Sigmoid colon (tissue), 7 donors: Measurements from ENCODE around the gene CBX7. TPM values are rescaled to one million over a fixed set of nuclear protein-coding genes. Genes with fewer than 3 reads are reported as not detected.

ENCODE experiments used
- DNase-seq: peaks from one replicate; pipeline ENCODE4 v3.0.0-alpha.2; 2019
- H3K27ac ChIP-seq, 4 donors: fragments of 200-600 bp; sonication (generic); one replicate each; pipeline ENCODE4 v1.5.1; 2016 to 2019; ENCODE audit warnings: mild to moderate bottlenecking in 1 of 4
- H3K27me3 ChIP-seq, 3 donors: fragments of 200-600 bp; sonication (generic); one replicate each; pipeline ENCODE4 v1.5.1; 2019; ENCODE audit warnings: mild to moderate bottlenecking in 1 of 3
- H3K36me3 ChIP-seq, 4 donors: fragments of 200-600 bp; sonication (generic); one replicate each; pipeline ENCODE4 v1.5.1; 2016 to 2019
- H3K4me1 ChIP-seq, 4 donors: fragments of 200-600 bp; sonication (generic); one replicate each; pipeline ENCODE4 v1.5.1; 2017 to 2019
- H3K4me3 ChIP-seq, 4 donors: fragments of 200-600 bp; sonication (generic); one replicate each; pipeline ENCODE4 v1.5.1; 2017 to 2019; ENCODE audit warnings: mild to moderate bottlenecking in 2 of 4, moderate library complexity in 1 of 4
- H3K9me3 ChIP-seq, 4 donors: fragments of 200-600 bp in 3 of 4; sonication (generic) in 3 of 4; one replicate each; pipeline versions ENCODE4 v1.5.1 to v1.6.1; 2013 to 2019
- EP300 ChIP-seq, 4 donors: sonication (generic); formaldehyde crosslinking; IDR thresholded peaks; one replicate each; pipeline ENCODE4 v1.6.1; 2017; ENCODE audit warnings: antibody characterized with exemption in 4 of 4
- POLR2A ChIP-seq, 2 donors: fragments of 450-650 bp; IDR thresholded peaks; one replicate each; pipeline ENCODE4 v1.6.1; 2016; ENCODE audit warnings: antibody characterized with exemption in 2 of 2, mild to moderate bottlenecking in 2 of 2, moderate library complexity in 2 of 2
- POLR2AphosphoS5 ChIP-seq, 4 donors: sonication (generic); formaldehyde crosslinking; IDR thresholded peaks; one replicate each; pipeline ENCODE4 v1.6.1; 2017; ENCODE audit warnings: antibody characterized with exemption in 4 of 4
- WGBS, 2 donors: extraction: QIAGEN DNeasy Blood & Tissue Kit; methylation state at CpG; one replicate each; pipeline ENCODE4 v1.1.7; 2013; 5-methylcytosine and 5-hydroxymethylcytosine counted together
- intact Hi-C: fragments of 100-400 bp; cut with DNase I; formaldehyde crosslinking; loops from one replicate; pipeline ENCODE4 v1.15.1; 2023
- polyA plus RNA-seq, 3 donors: library from polyadenylated mRNA; stranded (reverse); fragments of 200-250 nt; gene quantifications; one replicate each; pipeline ENCODE4 v1.2.3, GENCODE V29; 2013
- total RNA-seq, 4 donors: library from RNA; depleted of rRNA; stranded (reverse); fragments of >200 nt; gene quantifications; one replicate each; pipeline ENCODE4 v1.1.0, GENCODE V29; 2016
- TF ChIP-seq, protein P1 (sequence below), 4 experiments: fragments of 450-650 bp in 3 of 4; fragments of 200-600 bp in 1 of 4; IDR thresholded peaks; one replicate each; pipeline ENCODE4 v1.5.1; 2016 to 2019; ENCODE audit warnings: antibody characterized with exemption in 4 of 4, mild to moderate bottlenecking in 3 of 4, moderate library complexity in 2 of 4
- donor health status: healthy with polysubstance abuse.
- donor health status: Bipolar disorder and iron deficiency.
- donor health status: healthy.

Gene CBX7
- total and polyA plus RNA-seq, 7 donors: 10.9 to 166 (median 108) TPM

DNA sequence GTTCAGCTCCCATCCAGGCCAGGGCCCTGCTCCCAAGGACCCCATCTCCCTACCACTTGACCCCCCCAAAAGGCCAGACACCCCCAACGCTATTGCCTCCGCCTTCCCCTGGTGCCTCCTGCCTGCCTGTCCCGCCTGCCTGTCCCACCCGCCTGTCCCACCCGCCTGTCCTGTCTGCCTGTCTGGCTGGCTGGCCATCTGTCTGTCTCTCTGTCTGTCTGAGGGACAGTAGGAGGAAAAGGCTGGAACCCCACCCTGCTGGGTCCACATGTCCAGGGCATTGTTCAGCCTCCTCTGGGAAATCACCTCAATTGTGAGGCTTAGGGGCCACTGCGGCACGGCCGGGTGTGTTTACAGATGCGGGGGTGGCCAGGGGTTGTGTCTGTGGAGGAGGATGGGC is 25.3 kb upstream of the CBX7 start:
- no peak for TF ChIP-seq POLR2AphosphoS5 (IDR thresholded peaks at IDR 0.05)
- TF ChIP-seq EP300 (IDR thresholded peaks at IDR 0.05): no peak
- TF ChIP-seq, protein P1, sequence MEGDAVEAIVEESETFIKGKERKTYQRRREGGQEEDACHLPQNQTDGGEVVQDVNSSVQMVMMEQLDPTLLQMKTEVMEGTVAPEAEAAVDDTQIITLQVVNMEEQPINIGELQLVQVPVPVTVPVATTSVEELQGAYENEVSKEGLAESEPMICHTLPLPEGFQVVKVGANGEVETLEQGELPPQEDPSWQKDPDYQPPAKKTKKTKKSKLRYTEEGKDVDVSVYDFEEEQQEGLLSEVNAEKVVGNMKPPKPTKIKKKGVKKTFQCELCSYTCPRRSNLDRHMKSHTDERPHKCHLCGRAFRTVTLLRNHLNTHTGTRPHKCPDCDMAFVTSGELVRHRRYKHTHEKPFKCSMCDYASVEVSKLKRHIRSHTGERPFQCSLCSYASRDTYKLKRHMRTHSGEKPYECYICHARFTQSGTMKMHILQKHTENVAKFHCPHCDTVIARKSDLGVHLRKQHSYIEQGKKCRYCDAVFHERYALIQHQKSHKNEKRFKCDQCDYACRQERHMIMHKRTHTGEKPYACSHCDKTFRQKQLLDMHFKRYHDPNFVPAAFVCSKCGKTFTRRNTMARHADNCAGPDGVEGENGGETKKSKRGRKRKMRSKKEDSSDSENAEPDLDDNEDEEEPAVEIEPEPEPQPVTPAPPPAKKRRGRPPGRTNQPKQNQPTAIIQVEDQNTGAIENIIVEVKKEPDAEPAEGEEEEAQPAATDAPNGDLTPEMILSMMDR (IDR thresholded peaks at IDR 0.05): no peak
- TF ChIP-seq POLR2A (IDR thresholded peaks at IDR 0.05): no peak
- intact Hi-C loops: no loop called here
- peaks cover 0 to 44% (median 33%) of the 10 kb centered on the region in 4 donors for H3K4me1 ChIP-seq
- H3K9me3 ChIP-seq: peaks cover 0 to 1% (median 0%) of the 10 kb centered on the region in 4 donors
- DNase-seq: no peak
- no peak overlapping the region for H3K4me3 ChIP-seq
- WGBS, 2 donors: 71 to 83% methylated on average over 9 of the region's 9 CpGs
- H3K36me3 ChIP-seq: no peaks in the 10 kb centered on the region
- H3K27me3 ChIP-seq: no peaks in the 10 kb centered on the region
- peak overlapping the region; percentile 70 to 76 (median 73) for H3K27ac ChIP-seq

DNA sequence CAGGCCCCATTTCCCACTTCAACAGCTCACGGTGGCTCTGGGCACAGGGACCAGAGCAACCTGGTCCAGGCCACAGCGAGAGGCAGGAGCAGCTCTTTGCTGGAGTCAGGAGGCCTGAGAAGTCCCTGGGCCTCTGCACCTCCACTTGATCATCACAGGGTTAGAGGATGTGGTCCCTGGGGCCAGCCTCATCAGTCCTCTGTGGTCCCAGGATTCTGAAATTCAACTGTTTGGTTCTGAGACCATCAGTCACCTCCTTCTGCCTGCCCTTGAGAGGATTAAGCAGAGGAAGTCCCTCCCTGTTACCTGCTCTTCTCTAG is 24.9 kb upstream of the CBX7 start:
- TF ChIP-seq POLR2A (IDR thresholded peaks at IDR 0.05): no peak
- no peak for TF ChIP-seq EP300 (IDR thresholded peaks at IDR 0.05)
- TF ChIP-seq, protein P1 (IDR thresholded peaks at IDR 0.05): no peak
- TF ChIP-seq POLR2AphosphoS5 (IDR thresholded peaks at IDR 0.05): no peak
- Histone ChIP-seq H3K27ac (peak overlapping the region; percentile 70 to 76 (median 73)), H3K9me3 (peaks cover 0 to 1% (median 0%) of the 10 kb centered on the region in 4 donors), H3K36me3 (no peaks in the 10 kb centered on the region), H3K4me3 (no peak overlapping the region), H3K27me3 (no peaks in the 10 kb centered on the region), H3K4me1 (peaks cover 0 to 45% (median 33%) of the 10 kb centered on the region in 4 donors)
- no peak for DNase-seq
- WGBS, 2 donors: 84 to 94% methylated on average over 2 of the region's 2 CpGs
- intact Hi-C loops: no loop called here

DNA sequence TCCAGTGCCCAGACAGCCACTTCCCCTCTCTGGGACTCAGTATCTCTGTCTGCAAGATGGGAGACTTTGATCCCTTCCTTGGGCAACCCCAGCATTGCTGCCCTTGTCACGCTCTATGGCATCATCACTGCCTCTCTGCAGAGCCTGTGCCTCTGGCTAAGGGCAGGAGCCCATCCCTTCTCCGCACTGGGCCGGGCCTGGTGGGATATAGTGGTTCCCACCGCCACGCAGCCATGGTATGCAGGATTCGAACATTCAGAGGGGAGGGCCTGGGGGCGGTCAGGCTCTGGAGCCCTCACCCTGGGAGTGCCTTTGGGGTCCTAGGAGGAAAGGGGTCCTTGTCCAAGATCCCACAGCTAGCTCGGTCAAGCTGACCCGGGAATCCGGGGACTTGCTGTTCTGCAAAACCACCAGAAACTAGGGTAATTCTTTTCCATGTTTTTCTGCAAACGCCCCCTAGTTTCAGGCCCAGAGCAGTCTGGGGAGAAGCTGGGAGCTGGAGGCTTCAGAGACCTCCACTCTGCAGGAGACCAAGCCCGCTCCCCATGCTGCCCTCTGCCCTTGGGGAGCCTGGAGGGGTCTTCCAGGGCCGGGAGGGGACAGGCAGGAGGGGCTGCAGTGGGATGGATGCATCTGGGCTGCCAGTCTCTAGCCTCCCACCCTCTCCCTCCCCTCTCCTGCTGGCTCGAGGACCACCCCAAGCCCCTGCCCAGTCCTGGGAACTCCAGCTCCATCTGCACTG is 24.4 kb upstream of the CBX7 start:
- H3K27ac ChIP-seq: peak overlapping the region; percentile 70 to 76 (median 73)
- no peak for TF ChIP-seq EP300 (IDR thresholded peaks at IDR 0.05)
- TF ChIP-seq, protein P1 (IDR thresholded peaks at IDR 0.05): no peak
- TF ChIP-seq POLR2A (IDR thresholded peaks at IDR 0.05): no peak
- no peak for TF ChIP-seq POLR2AphosphoS5 (IDR thresholded peaks at IDR 0.05)
- intact Hi-C loops: no loop called here

DNA sequence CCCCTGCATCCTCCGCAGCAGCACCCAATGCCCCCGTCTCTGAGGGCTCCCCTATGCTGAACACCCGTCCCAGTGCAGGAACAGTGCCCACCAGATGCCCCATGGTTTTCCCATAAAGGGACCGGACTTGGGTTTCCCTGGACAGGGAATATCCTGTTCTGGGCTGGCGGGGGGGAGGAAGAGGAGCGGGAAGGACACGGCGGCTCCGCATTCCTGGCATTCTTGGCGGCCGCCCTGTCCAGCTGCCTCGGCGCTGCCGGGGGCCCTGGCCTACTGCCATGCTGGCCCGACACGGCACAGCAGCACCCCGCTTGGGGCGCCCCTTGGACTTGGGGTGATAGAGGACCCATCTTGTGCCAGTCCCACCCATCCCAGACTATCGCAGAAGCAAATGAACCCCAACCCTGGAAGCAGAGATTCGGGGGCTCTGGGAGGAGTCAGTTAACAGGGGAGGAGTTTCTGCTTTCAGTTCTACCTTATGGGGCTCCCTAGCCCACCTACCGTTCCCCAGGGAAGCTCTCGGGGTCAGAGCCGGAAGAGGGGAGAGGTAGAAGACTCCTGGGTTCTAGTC is 23.7 kb upstream of the CBX7 start:
- intact Hi-C loops: no loop called here
- no peaks in the 10 kb centered on the region for H3K36me3 ChIP-seq
- no peaks in the 10 kb centered on the region for H3K9me3 ChIP-seq
- 34 to 60% methylated on average over 23 of the region's 23 CpGs for WGBS, 2 donors
- H3K4me3 ChIP-seq: peak overlapping the region in 3 of 4 donors; percentile 4 to 30 (median 28)
- peak in 2 of 4 donors; percentile 74 to 89 for TF ChIP-seq EP300 (IDR thresholded peaks at IDR 0.05)
- TF ChIP-seq, protein P1 (IDR thresholded peaks at IDR 0.05): no peak
- TF ChIP-seq POLR2AphosphoS5 (IDR thresholded peaks at IDR 0.05): peak; percentile 59 to 84 (median 79)
- peak overlapping the region; percentile 70 to 76 (median 73) for H3K27ac ChIP-seq
- DNase-seq: peak; percentile 88
- no peaks in the 10 kb centered on the region for H3K27me3 ChIP-seq
- peaks cover 0 to 46% (median 38%) of the 10 kb centered on the region in 4 donors for H3K4me1 ChIP-seq

More for the DNA sequence above, 24.4 kb upstream of the CBX7 start:
- peaks cover 0 to 45% (median 33%) of the 10 kb centered on the region in 4 donors for H3K4me1 ChIP-seq
- H3K4me3 ChIP-seq: no peak overlapping the region
- 85 to 90% methylated on average over 14 of the region's 14 CpGs for WGBS, 2 donors
- DNase-seq: no peak
- no peaks in the 10 kb centered on the region for H3K27me3 ChIP-seq
- H3K36me3 ChIP-seq: no peaks in the 10 kb centered on the region
- H3K9me3 ChIP-seq: peaks cover 0 to 1% (median 0%) of the 10 kb centered on the region in 4 donors
